ENCODE data around the gene CCL19. TPM values are rescaled to one million over a fixed set of nuclear protein-coding genes. Genes with fewer than 3 reads are reported as not detected.

The CCL19 gene
- total RNA-seq, 1 donor from 2014 or later = 0.70 TPM

GRCh38 chr9:34669809-34670562, 21.1 kb downstream of the CCL19 start:
- no peak for DNase-seq
- intact Hi-C loops (cut with DNase I) = no loop called here
- ATAC-seq (ENCODE audit: poor library complexity) = no peak

- peak; percentile 91 for ATAC-seq (ENCODE audit: poor library complexity)
- intact Hi-C loops (cut with DNase I) = no loop called here
- peak; percentile 95 for DNase-seq
These were observed 25.5 kb downstream of the CCL19 start for GRCh38 chr9:34665381-34666250.

- ATAC-seq (ENCODE audit: poor library complexity) (no peak), DNase-seq (no peak)
- intact Hi-C loops (cut with DNase I) = no loop called here
These were observed 26.1 kb downstream of the CCL19 start for GRCh38 chr9:34665067-34665380.

DNA sequence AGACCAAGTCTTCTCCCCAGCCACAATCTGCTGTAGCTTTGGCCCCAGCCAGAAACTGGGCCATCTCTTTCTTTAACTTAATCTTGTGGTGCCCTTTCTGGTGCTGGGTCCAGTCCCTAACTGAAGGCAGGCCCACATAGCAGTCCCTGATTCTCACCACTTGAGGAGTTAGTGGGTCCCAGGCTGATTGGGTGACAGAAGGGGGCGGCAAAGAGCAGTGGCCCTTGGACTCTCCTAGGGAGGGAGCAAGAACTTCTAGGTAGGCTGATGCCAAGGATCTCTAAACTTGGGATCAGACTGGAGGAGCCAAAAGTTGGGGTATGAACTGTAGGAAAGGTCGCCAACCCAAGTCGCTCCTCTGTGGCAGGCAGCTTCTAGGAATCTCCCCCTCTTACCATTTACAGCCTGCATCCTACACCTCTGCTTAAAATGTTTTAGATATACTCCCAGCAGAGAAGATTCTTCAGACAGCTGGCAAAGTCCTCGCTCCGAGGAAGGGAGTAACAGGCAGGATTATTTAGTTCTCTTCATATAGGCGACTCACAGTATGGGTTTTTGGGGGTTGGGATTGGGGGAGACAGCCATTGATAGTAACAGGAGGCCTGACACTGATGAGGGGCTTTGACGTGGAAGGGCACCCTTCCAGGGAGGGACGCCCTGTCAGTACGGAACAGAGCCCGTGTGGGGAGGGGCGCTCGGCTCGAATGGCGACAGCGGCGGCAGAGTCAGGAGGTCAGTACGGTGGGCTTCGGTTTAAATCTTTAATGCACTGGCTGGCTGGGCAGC, 26.6 kb downstream of the CCL19 start:
- DNase-seq = peak; percentile 88
- peak; percentile 51 for ATAC-seq (ENCODE audit: poor library complexity)
- intact Hi-C loops (cut with DNase I) = no loop called here

DNA sequence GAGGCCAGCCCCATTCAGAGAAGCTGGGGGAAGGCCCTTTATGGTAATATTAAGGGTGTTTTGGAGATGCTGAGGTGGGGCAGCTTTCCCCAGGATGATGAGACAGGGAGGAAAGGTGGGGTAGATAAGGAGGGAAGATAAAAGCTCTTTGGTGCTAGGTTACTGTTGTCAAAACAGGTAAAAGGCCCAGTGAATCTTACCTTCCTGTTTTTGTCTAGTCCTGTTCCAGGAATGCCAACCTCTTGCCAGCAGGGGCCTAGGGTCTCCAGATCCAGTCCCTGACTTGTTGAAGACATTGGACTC, 27.8 kb downstream of the CCL19 start:
- intact Hi-C loops (cut with DNase I) = no loop called here
- DNase-seq = no peak
- no peak for ATAC-seq (ENCODE audit: poor library complexity)

- DNase-seq (no peak), ATAC-seq (ENCODE audit: poor library complexity) (no peak)
- intact Hi-C loops (cut with DNase I) = no loop called here
These were observed 28.4 kb downstream of the CCL19 start, which contains the start of gene CCL27 for GRCh38 chr9:34662526-34663302. Gene CCL27, minus strand, starts transcription at chr9:34662657. Its CDS starts 24 bp downstream, at chr9:34662633.

DNA sequence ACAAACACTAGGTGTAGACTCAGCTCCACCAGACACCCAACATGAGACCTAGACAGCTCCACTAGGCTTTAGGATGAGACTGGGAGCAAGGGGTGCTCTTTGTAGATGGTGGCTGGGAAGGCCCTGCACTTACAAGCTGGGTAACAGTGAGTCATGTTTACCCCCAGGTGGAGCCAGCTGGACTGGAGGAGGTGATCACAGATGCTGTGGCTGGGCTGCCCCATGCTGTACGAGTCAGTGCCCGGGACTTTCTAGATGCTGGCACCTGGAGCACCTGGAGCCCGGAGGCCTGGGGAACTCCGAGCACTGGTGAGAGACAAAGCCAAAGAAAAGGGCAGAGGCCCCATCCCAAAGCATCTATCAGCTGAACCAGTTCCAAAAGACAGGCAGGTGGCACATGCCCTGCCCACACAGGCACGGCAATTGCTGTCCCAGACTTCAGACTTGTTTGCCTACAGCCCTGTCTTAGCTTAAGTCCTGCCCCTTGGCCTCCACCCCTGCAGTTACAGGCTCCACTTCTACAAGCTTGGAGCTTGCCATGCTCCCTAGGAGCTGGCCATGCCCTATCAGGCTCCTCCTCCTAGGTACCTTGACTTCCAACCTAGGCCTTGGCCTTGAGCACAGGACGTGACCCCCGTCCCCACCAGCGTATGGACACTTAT, 31.4 kb downstream of the CCL19 start:
- intact Hi-C loops (cut with DNase I) = no loop called here
- no peak for DNase-seq
- no peak for ATAC-seq (ENCODE audit: poor library complexity)

- DNase-seq = no peak
- ATAC-seq (ENCODE audit: poor library complexity) = no peak
- intact Hi-C loops (cut with DNase I) = no loop called here
These were observed 32.6 kb downstream of the CCL19 start for GRCh38 chr9:34658461-34658860.

GRCh38 chr9:34656992-34657391, 34.1 kb downstream of the CCL19 start:
- intact Hi-C loops (cut with DNase I) = no loop called here
- DNase-seq (no peak), ATAC-seq (ENCODE audit: poor library complexity) (no peak)

- DNase-seq (no peak), ATAC-seq (ENCODE audit: poor library complexity) (no peak)
- intact Hi-C loops (cut with DNase I) = no loop called here
These were observed 35.7 kb downstream of the CCL19 start for GRCh38 chr9:34655394-34655793.

DNA sequence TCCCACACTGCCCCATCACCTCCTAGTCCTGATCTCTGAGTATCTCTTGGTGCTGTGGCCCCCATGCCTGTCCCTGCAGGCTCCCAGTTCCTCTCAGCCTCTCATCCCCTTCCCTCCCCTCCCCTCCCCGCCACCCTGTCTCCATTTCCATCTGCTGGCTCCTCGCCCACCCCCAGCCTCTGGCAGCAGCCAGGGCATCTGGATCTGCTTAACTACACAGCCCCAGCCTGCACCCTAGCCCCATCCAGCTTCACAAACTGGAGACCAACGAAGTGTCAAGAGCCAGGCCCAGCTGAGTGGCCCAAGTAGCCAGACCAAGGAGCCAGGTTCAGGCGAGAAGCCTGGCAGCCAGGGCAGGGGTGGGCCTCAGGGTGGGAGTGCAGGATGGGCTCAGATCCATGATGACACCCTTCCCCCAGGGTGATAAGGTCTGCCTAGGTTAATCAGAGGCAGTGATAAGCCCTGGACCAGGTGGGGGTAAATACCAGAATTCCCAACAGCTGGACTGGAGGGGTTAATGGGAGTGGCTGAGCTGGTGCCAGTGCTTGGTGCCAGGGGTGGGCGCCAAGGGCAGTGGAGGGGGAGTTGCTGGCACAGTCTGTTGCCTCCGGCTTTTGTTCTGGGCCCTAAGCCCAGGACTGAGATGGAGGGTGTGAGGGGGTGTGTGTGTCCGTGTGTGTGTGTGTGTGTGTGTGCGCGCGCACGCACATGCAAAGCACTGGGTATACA, 36.6 kb downstream of the CCL19 start:
- intact Hi-C loops (cut with DNase I) = no loop called here
- DNase-seq = peak; percentile 87
- peak; percentile 57 for ATAC-seq (ENCODE audit: poor library complexity)

- ATAC-seq (ENCODE audit: poor library complexity) (peak; percentile 2), DNase-seq (peak; percentile 39)
- intact Hi-C loops (cut with DNase I) = no loop called here
These were observed 37.7 kb downstream of the CCL19 start for GRCh38 chr9:34653151-34654072.

GRCh38 chr9:34652602-34653000, 38.5 kb downstream of the CCL19 start:
- DNase-seq (peak; percentile 14), ATAC-seq (ENCODE audit: poor library complexity) (no peak)
- intact Hi-C loops (cut with DNase I) = no loop called here

DNA sequence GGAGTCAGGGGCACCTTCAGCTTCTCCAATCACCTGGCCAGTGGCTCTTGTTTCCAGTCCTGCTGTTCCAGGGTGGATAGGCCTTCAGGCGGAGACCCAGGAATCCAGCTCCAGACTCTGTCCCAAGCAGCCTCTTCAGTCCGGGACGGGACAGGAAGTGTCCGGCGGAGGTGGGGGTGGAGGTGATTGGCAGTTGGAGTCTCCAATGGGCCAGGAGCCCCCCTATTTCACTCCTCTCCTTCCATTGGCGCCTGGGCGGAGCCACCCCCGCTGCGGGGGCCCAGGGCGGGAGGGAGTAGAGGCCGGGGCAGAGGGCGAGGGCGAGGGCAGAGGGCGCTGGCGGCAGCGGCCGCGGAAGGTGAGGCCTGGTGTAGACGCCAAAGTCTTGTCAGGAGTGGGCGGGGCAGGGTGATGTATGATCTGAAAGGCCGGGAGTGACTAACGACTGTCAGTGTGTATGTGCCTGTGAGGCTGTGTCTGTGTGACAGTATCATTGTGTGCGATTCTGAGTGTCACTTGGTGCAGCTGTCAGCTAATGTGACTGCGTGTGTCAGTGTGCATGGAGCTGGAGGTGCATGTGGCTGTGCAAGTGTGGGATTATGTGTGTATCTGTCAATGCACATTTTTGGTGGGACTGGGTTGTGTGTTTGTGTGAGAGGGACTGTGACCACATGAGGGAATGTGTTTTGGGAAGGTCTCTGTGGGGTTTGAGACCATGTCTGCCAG, 39.0 kb downstream of the CCL19 start, which contains the start of gene IL11RA:
TSS of gene IL11RA (plus strand) at position 310 of the 726 bp plus-strand sequence. CDS start 3,033 bp downstream, outside the sequence.
- intact Hi-C loops (cut with DNase I) = no loop called here
- DNase-seq (peak; percentile 94), ATAC-seq (ENCODE audit: poor library complexity) (peak; percentile 83)

DNA sequence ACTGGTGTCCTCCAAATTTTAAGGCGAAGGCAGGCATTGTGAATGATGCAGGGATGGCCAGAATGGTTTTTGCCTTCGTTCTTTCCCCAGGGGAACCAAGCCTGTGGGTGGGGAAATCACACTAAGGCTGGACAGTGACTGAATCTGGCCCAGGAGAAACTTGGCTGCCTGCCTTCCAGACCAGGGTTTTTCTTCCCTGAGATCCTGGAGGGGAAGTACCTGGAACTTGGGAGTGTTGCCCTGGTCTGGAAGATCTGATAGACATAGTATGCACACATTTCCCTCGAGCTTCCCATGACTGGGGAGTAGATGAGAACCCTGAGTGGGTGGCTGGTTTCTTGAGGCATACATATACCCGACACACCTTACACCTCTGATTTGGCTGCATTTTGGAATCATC, 39.8 kb downstream of the CCL19 start:
- intact Hi-C loops (cut with DNase I) = no loop called here
- ATAC-seq (ENCODE audit: poor library complexity) = no peak
- no peak for DNase-seq

GRCh38 chr9:34650816-34651215, 40.3 kb downstream of the CCL19 start:
- DNase-seq (no peak), ATAC-seq (ENCODE audit: poor library complexity) (no peak)
- intact Hi-C loops (cut with DNase I) = no loop called here
